HG03103 (cell line): ENCODE data around the gene MAIP1.
"Not testable (repeated sequence)": the region's sequence is repeated elsewhere in the genome, so short reads cannot be mapped to it uniquely, and the experiment has no call there.

Source experiments
- ATAC-seq: cut with Tn5 transposase; IDR thresholded peaks from one replicate; pipeline ENCODE4 v1.9.1; 2021; ENCODE audit warnings: low read depth; ENCODE audit not compliant: unreplicated experiment

MAIP1 gene, protein sequence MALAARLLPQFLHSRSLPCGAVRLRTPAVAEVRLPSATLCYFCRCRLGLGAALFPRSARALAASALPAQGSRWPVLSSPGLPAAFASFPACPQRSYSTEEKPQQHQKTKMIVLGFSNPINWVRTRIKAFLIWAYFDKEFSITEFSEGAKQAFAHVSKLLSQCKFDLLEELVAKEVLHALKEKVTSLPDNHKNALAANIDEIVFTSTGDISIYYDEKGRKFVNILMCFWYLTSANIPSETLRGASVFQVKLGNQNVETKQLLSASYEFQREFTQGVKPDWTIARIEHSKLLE

DNA sequence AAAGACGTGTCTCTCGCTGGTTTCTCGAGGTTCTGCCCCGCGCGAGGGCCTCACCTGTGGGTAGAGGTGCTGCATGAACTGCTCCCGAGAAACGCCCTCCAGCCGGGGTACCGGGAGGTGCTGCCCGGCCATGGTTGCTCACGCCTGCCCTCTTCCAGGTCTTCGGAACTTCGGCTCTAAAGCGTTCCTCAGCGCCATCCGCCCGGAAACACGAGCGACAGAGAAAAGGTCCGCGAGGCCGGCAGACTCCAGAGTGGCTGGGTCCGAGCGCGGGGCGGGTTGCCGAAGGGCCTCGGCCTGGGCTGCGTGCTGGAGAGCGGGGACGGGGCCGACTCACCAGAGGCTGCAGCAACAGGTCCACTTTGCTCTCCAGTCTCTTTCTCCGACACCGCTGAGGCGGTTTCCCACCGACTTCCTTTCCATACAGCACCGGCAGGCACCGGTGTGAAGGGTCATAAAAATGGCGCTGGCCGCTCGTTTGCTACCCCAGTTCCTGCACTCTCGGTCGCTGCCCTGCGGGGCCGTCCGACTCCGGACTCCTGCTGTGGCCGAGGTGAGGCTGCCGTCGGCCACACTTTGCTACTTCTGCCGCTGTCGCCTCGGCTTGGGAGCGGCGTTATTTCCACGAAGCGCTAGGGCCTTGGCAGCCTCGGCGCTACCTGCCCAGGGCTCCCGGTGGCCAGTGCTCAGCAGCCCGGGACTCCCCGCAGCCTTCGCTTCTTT lies at the start of gene MAIP1, which contains the start of gene TYW5:
TSS of gene MAIP1 (plus strand) at position 244 of the 723 bp plus-strand sequence. CDS start at position 461, 217 bp downstream.
TSS of gene TYW5 (minus strand) at position 153 of the 723 bp plus-strand sequence. CDS start at position 132, 21 bp downstream.
- peak; percentile 74 for ATAC-seq

DNA sequence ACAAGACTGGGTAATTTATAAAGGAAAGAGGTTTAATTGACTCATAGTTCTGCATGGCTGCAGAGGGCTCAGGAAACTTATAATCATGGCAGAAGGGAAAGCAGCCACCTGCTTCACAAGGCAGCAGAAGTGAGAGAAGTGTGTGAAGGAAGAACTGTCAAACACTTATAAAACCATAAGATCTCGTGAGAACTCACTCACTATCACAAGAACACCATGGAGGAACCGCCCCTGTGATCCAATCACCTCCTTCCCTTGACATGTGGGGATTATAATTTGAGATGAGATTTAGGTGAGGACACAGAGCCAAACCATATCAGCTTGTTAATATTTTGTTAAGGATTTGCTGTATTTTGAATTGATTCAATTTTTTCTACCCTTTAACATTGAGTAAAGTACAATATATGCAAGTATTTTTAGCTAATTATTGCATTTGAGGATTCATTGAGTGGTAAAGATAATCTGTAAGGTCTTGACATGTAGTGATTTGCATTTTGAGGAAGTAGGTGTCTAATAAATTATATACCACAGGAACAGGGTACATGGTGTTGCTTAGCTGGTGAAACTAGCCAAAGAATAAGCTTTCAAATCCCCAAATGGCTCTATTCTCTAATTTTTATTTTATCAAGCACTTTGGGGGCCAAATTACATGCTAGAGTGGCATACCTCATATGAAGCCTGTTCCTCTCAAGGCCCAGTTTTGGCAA lies 48.2 kb upstream of the MAIP1 start:
- ATAC-seq: no peak

DNA sequence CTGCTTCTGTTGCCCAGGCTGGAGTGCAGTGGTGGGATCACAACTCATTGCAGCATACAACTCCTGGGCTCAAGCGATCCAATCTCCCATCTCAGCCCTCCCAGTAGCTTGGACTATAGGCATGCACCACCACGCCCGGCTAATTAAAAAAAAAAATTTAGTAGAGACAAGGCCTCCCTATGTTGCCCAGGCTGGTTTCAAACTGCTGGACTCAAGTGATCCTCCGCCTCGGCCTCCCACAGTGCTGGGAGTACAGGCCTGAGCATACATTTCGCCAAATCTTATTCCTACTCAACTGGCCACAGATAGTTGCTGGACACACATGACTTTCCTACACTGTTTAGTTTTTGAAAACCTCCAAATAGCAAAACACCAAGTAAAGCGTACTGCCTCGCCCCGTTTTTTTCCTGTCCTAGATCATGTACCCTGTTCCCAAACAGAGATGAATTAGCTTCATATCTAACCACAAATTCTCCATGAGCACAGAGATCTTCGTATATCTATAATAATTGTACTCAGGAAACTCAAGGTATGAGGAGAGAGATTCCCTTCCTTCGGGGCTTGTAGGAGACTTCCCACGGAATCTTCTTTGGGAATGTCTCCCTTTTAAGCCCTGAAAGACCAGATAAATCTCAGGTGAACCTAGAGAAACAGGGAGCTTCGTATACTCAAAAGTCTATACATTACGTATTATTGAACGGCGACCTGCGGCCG lies 44.9 kb upstream of the MAIP1 start:
- ATAC-seq: no peak

DNA sequence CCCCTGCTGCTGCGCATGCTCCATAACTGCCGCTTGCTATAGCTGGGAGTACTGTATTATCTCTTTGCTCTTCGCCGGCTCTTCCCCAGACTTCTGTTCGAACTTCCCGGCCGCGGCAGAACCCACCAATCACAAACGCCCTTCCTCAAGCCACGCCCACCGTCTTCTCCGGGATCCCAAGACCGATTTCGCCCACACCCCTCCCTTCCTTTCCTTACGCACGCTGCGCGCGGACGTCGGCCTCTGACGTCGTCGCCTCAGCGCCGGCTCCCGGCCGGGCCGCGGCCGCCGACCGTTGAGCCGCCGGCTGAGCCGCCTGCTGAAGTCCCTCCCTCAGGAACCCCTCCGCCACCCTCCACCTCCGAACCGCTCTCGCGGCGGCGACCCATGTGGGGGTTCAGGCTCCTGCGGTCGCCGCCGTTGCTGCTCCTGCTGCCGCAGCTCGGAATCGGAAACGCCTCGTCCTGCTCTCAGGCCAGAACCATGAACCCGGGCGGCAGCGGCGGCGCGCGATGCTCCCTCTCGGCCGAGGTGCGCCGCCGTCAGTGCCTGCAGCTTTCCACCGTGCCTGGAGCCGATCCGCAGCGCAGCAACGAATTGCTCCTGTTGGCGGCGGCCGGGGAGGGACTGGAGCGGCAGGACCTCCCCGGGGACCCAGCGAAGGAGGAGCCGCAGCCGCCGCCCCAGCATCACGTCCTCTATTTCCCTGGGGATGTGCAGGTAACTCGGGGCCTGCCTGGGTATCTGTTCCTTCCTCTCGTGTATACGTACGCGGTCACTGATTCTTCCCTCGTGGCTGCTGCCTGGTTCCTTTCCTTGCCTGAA lies 44.1 kb upstream of the MAIP1 start, which contains the start of gene C2orf69:
TSS of gene C2orf69 (plus strand) at position 242 of the 825 bp plus-strand sequence. CDS start at position 388, 146 bp downstream.
- ATAC-seq: peak; percentile 81

DNA sequence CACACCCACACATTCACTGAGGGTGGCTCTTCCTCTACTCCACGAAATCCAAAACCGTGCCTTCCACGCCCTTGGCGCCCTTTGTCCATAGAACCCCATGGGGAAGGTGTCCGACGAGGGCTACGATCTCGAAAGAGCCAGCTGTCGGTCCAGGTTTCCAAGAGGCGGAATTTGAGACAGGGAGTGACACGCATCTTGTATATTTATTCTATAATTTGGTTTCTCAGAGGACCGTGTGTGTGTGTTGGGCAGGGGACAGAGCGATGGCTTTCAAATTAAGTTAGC lies 43.6 kb upstream of the MAIP1 start:
- ATAC-seq: no peak

DNA sequence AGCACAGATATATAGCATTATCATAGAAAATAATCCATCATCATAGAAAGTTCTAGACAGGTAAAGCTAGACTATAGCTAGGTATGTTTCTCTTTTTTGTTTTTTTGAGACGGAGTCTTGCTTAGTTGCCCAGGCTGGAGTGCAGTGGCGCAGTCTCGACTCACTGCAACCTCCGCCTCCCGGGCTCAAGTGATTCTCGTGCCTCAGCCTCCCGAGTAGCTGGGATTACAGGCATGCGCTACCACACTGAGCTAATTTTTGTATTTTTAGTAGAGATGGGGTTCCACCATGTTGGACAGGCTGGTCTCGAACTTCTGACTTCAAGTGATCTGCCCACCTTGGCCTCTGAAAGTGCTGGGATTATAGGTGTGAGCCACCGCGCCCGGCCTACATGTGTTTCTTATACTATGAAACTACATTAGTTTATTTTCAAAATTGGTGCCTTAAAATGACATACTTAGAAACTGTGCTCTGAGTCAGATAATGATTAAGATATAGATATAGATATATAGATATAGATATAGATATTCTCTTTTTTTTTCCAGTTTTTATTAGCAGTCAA lies 42.7 kb upstream of the MAIP1 start:
- ATAC-seq: not testable (repeated sequence)

DNA sequence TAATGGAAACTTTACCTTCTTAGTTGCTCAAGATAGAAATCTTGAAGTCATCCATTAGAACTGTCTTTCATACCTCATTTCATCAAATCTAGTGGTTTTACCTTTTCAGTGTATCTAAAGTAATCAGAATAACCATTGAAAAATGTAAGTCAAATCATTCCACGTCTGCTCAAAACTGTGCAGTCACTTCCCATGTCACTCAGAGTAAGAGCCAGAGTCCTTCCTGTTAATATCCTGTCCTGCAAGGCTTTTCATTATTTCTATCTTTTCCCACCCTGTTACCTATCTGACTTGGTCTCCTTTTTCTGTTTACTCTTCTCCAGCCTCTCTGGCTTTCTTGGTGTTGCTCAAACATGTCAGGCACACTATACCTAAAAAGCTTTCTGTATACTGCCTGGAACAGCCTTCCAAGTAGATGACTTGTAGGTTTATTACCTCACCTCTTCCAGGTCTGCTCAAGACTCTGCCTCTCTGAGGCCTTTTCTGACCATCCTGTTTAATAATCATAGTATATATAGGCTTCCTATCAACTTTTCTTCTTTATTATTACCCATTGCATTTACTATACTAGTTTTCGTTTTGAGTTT lies 40.9 kb upstream of the MAIP1 start:
- ATAC-seq: no peak

DNA sequence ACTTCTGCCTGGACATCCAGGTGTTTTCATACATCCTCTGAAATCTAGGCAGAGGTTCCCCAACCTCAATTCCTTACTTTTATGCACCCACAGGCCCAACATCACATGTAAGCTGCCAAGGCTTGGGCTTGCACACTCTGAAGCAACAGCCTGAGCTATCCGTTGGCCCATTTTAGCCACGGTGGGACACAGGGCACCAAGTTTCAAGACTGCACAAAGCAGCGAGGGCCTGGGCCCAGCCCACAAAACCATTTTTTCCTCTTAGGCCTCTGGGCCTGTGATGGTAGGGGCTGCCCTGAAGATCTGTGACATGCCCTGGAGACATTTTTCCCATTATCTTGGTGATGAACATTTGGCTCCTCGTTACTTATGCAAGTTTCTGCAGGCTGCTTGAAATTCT lies 38.4 kb upstream of the MAIP1 start:
- no peak for ATAC-seq

DNA sequence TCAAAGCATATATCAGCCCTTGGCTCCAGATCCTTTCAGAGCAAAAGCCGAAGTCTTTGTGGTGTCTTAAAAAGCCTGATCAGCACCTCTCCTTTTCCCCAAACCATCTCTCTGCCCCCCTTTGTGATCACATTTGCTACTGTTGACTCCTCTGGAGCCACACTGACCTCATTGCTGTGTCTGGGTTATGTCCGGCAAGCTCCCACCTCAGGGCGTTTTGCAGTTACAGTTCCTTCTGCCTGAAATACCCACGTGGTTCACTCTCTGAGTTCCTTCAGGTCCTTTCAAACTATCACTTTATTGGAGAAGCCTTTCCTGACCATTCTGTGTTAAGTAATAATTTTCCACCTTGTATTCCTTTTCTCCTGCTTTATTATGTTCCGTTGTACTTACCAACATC lies 32.5 kb upstream of the MAIP1 start:
- ATAC-seq: no peak

DNA sequence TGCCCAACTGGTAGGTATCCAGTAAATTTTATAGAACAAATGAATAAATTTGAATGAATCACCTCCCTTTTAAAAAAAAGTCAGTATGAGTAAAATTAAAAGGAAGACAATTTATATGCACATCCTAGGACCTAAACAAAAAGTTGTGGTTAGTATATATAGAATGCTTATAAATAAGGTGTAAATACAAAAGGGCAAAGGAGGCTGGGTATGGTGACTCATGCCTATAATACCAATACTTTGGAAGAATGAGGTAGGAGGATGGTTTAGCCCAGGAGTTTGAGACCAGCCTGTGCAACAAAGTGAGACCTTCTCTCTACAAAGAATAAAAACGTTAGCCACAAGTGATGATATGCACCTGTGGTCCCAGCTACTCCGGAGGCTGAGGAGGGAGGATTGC lies 31.5 kb upstream of the MAIP1 start:
- no peak for ATAC-seq

DNA sequence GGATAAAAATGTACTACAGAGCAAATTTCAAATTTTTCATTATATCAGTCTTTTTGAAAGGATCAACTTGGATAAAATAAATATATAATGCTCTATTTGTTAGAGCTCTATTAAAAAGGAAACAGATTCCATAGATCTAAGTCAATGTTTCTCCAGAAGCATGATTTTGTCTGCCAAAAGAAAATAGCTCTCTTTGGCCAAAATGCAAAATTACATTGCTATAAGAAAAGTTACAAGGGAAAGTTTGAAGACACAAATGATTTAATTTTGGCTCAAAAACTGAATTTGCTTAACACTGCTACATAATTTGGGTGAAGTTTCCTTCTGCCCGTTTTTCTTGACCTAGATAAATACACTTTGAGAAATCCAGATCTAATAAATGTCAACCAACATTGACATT lies 28.6 kb upstream of the MAIP1 start:
- no peak for ATAC-seq

DNA sequence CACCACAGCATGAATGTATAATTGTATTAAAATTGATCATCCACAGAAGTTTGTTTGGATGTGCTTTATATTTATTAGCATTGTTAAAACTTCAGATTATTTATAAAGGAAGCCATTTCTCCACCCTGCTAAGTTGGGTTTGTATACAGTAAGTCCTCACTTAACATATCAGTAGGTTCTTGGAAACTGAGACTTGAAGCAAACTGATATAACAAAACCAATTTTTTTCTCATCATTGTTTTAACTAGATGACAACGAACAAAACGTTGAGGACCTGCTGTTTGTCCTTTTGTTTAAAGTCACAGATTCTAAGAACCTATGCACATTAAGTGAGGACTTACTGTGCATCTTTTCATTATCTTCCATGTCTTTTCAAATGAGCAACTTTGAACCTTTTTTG lies 27.2 kb upstream of the MAIP1 start:
- no peak for ATAC-seq

DNA sequence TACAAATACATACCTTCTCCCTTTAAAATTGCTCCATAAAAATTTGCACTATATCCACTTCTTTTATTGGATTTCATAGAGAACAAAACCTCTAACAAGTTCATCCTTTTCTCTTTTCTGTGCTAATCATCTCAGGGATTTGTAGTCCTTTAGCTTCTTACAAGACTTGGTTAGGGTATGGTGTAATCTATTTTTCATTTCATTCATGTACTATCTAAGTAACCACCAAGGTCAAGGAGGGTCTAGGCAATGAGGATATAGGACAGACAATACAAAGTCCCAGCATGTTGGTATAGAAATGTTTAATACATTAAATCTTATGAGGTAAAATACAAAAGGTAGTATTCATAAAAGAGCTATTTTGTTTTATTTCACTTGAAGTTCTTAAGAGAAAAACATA lies 26.8 kb upstream of the MAIP1 start:
- ATAC-seq: no peak

DNA sequence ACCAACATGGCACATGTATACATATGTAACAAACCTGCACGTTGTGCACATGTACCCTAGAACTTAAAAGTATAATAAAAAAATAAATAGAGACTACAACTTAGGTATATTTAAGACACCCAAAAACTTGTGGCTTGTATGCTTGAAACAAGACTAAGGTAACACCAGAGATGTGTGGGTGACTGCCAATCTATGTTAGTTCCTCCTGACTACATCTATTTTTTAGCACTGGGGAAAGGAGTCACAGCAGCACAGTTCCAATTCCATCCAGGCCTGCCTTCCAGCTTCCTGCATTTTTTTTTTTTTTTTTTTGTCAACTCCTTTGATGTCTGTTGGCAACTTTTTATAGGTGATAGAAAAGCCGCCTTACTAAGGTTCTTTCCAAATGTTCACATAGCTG lies 26.1 kb upstream of the MAIP1 start:
- no peak for ATAC-seq

DNA sequence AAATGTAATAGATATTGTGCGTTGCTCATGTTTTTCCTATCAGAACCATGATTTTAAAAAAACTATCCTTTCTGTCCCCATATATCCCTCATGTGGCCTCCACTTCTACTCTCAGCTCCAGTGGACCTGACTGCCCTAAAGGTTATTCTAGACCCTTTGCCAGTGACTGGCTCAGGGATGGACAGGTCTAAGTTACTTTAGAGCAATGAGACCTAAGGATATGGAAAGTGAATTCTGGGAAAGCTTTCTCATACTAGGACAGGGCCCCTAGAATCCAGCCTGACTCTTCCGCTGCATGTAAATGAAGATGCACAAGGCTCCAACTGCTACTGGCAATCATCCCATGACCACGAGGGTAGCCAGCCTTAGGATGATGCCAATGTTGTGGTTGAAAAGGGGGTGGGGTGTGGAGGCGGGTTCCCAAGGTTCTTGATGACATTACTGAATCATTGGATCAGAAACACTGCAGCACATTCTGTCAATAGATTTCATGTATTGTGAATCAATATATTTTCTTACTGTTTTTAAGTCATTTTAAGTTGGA lies 23.0 kb upstream of the MAIP1 start:
- no peak for ATAC-seq

DNA sequence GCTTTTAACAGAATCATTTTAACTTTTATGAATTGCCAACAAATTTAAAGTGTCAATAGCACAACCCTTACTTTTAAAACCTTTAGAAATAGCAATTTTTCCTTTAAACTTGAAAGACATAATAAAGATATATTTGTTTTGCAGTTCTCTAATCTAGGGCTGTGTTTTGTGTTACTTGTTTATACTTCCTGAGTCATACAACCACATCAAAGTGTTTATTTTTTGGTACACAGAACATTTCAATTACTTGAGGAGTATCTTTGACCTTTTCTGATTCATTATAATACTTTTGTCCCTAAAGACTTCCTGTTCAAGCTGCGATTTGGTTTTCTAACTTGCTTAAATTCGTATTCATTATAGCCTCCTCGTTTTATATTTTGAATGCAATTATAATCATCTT lies 21.9 kb upstream of the MAIP1 start:
- ATAC-seq: no peak

DNA sequence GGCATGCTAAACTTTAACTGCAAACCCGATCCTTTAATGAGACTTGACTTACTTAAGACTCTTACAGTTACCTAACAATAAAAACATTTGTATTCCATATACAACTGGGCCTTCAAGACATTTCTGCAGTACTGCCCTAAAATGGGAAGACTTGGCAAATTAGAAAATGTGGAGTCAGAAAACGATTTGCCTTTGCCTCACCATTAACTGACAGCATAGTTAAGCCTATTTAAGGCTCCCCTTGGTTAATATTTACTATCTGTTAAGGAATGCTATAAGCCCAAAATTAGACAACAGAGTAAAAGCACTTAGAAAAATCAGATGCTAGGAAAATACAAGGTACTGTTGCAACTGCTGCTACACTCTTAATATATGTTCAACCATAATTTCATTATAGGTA lies 18.8 kb upstream of the MAIP1 start:
- ATAC-seq: no peak

DNA sequence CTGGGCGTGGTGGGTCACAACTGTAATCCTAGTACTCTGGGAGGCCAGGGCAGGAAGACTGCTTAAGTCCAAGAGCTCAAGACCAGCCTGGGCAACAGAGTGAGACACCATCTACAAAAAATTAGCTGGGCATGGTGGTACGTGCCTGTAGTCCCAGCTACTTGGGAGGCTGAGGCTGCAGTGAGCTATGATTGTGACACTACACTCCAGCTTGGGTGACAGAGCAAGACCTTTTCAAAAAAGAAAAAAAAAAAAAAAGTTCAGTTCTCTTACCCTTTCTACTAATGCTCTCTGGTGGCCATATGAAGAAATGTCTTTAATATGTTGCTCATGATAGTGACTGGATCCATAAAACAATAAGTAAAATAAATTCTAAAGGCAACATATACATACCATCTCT lies 15.0 kb upstream of the MAIP1 start:
- no peak for ATAC-seq

DNA sequence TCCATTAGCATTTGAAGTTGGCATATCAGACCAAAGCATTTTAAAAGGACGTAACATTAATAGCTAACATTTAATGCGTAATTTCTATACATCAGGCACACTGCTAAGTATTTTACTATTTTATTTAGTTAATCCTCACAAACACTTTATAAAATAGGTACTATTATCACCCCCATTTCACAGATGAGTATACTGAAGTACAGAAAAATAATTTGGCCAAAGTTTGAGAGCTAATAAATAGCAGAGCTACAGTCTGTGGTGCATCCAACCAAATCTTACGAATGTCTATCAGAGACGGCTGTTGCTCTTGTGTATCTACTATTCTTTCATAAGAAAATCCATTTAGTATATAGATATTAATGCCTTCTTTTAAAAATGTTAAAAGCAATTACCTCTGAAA lies 12.0 kb upstream of the MAIP1 start:
- no peak for ATAC-seq
